SK-N-SH (cell line): Measurements from ENCODE around the gene CDH4. TPM values are rescaled to one million over a fixed set of nuclear protein-coding genes. Genes with fewer than 3 reads are reported as not detected.

ENCODE experiments used
- CTCF ChIA-PET: fragments of 300-600, 350-600 bp; formaldehyde crosslinking; extraction: SDS; loops from one replicate; lab custom pipeline; 2021; lab: Yijun Ruan, JAX
- POLR2A ChIA-PET: fragments of 350-600 bp; sonication (Branson Sonifier 250); formaldehyde crosslinking; extraction: SDS; loops from one replicate; lab custom pipeline; 2020; ENCODE audit warnings: antibody characterized with exemption, inconsistent platforms; lab: Yijun Ruan, JAX
- DNase-seq: peaks from one replicate; pipeline ENCODE4 v3.0.0; 2012
- H2AFZ ChIP-seq: fragments of 200-600 bp; sonication (generic); 2 replicates; pipeline ENCODE4 v1.8.1; 2016; ENCODE audit warnings: antibody characterized with exemption, mild to moderate bottlenecking, low read depth
- H3F3A ChIP-seq: fragments of 200-600 bp; sonication (generic); replicated peaks from 2 replicates; pipeline ENCODE3; 2016; ENCODE audit warnings: antibody characterized with exemption, mild to moderate bottlenecking; ENCODE audit not compliant: insufficient read depth
- H3K27ac ChIP-seq, 2 experiments: fragments of 200-500 bp in 1 of 2; fragments of 200-600 bp in 1 of 2; sonication (Bioruptor generic) in 1 of 2; sonication (generic), shearing (Covaris generic) in 1 of 2; 2 replicates each; pipeline versions ENCODE4 v1.5.1 to v1.6.1; 2014 to 2016; ENCODE audit warnings: low read depth in 2 of 2, inconsistent platforms in 1 of 2, low read length in 1 of 2, mild to moderate bottlenecking in 1 of 2, mixed read lengths in 1 of 2
- H3K27me3 ChIP-seq: fragments of 200-600 bp; sonication (generic), shearing (Covaris generic); 2 replicates; pipeline ENCODE4 v1.6.1; 2016; ENCODE audit warnings: mixed run types; ENCODE audit not compliant: insufficient read depth
- H3K36me3 ChIP-seq, 2 experiments: fragments of 200-500 bp in 1 of 2; fragments of 200-600 bp in 1 of 2; sonication (Bioruptor generic) in 1 of 2; sonication (generic) in 1 of 2; replicated peaks in 1 of 2; 2 replicates each; pipeline versions ENCODE3 to v1.5.1; 2014 to 2016; ENCODE audit warnings: low read length in 1 of 2, mild to moderate bottlenecking in 1 of 2; ENCODE audit not compliant: insufficient read depth in 2 of 2, control insufficient read depth in 1 of 2
- H3K4me1 ChIP-seq, 2 experiments: fragments of 200-500 bp in 1 of 2; fragments of 200-600 bp in 1 of 2; sonication (Bioruptor generic) in 1 of 2; sonication (generic), shearing (Covaris generic) in 1 of 2; 2 replicates each; pipeline versions ENCODE4 v1.5.1 to v1.6.1; 2014 to 2016; ENCODE audit warnings: low read depth in 1 of 2, low read length in 1 of 2, mixed run types in 1 of 2; ENCODE audit not compliant: insufficient read depth in 2 of 2, control insufficient read depth in 1 of 2
- H3K4me2 ChIP-seq: fragments of 200-600 bp; sonication (generic), shearing (Covaris generic); 2 replicates; pipeline ENCODE4 v1.6.1; 2017; ENCODE audit warnings: mixed run types
- H3K4me3 ChIP-seq, 2 experiments: fragments of 200-500 bp in 1 of 2; fragments of 200-600 bp in 1 of 2; sonication (Bioruptor generic) in 1 of 2; sonication (generic), shearing (Covaris generic) in 1 of 2; 2 replicates each; pipeline versions ENCODE4 v1.5.1 to v1.8.1; 2014 to 2016; ENCODE audit warnings: low read depth in 2 of 2, inconsistent platforms in 1 of 2, low read length in 1 of 2, mild to moderate bottlenecking in 1 of 2, mixed read lengths in 1 of 2, moderate library complexity in 1 of 2
- H3K79me2 ChIP-seq: fragments of 200-600 bp; sonication (generic); 2 replicates; pipeline ENCODE4 v1.8.1; 2017; ENCODE audit warnings: mild to moderate bottlenecking; ENCODE audit not compliant: insufficient read depth
- H3K9ac ChIP-seq: fragments of 200-600 bp; sonication (generic); 2 replicates; pipeline ENCODE4 v1.6.1; 2017; ENCODE audit warnings: mixed run types
- H3K9me2 ChIP-seq: fragments of 200-600 bp; sonication (generic); 2 replicates; pipeline ENCODE4 v1.6.1; 2017; ENCODE audit warnings: mixed run types
- H3K9me3 ChIP-seq: fragments of 200-600 bp; sonication (generic); 2 replicates; pipeline ENCODE4 v1.6.1; 2017; ENCODE audit warnings: mixed run types, mild to moderate bottlenecking, moderate library complexity
- H4K20me1 ChIP-seq: fragments of 200-600 bp; sonication (generic); 2 replicates; pipeline ENCODE4 v1.6.1; 2017; ENCODE audit warnings: mild to moderate bottlenecking, mixed run types; ENCODE audit not compliant: insufficient read depth
- CHD2 ChIP-seq: fragments of 150-350 bp; IDR thresholded peaks from 2 replicates; pipeline ENCODE4 v1.6.1; 2018; ENCODE audit warnings: low read length; ENCODE audit not compliant: partially characterized antibody
- CTCF ChIP-seq: fragments of 200-600 bp; sonication (generic); IDR thresholded peaks from 2 replicates; pipeline ENCODE4 v1.6.1; 2017; ENCODE audit warnings: antibody characterized with exemption, mild to moderate bottlenecking, moderate library complexity
- FOXJ3 ChIP-seq: sonication (generic); formaldehyde crosslinking; IDR thresholded peaks from 2 replicates; pipeline ENCODE4 v1.5.1; 2020; ENCODE audit warnings: mild to moderate bottlenecking, missing genetic modification reagents
- FOXM1 ChIP-seq: IDR thresholded peaks from 2 replicates; pipeline ENCODE4 v1.4.0; 2012; ENCODE audit warnings: low read depth, mild to moderate bottlenecking
- GABPA ChIP-seq: IDR thresholded peaks from 2 replicates; pipeline ENCODE4 v1.4.0; 2012; ENCODE audit warnings: low read depth, mild to moderate bottlenecking
- MEF2A ChIP-seq: IDR thresholded peaks from 2 replicates; pipeline ENCODE4 v1.4.0; 2012; ENCODE audit warnings: low read depth, borderline replicate concordance
- NRF1 ChIP-seq: IDR thresholded peaks from 2 replicates; pipeline ENCODE4 v1.6.1; 2012; ENCODE audit warnings: low read depth, mild to moderate bottlenecking, low read length
- PBX3 ChIP-seq: IDR thresholded peaks from 2 replicates; pipeline ENCODE4; 2012
- RAD21 ChIP-seq: IDR thresholded peaks from 2 replicates; pipeline ENCODE4 v1.6.1; 2012; ENCODE audit warnings: mild to moderate bottlenecking, low read length
- RCOR1 ChIP-seq: fragments of 150-350 bp; IDR thresholded peaks from 2 replicates; pipeline ENCODE4 v1.6.1; 2017; ENCODE audit warnings: antibody characterized with exemption, low read length
- SMC3 ChIP-seq: IDR thresholded peaks from 2 replicates; pipeline ENCODE4 v1.6.1; 2012; ENCODE audit warnings: low read depth, low read length, improper control_type of control experiment
- TCF12 ChIP-seq: IDR thresholded peaks from 2 replicates; pipeline ENCODE4 v1.4.0; 2012
- TEAD4 ChIP-seq: IDR thresholded peaks from 2 replicates; pipeline ENCODE4 v1.4.0; 2012; ENCODE audit warnings: mild to moderate bottlenecking, borderline replicate concordance; ENCODE audit not compliant: insufficient read depth
- USF1 ChIP-seq: IDR thresholded peaks from 2 replicates; pipeline ENCODE4 v1.4.0; 2012; ENCODE audit warnings: low read depth, borderline replicate concordance
- USF2 ChIP-seq: fragments of 150-350 bp; IDR thresholded peaks from 2 replicates; pipeline ENCODE4 v1.6.1; 2017; ENCODE audit warnings: antibody characterized with exemption, low read length, low read depth, borderline replicate concordance
- YY1 ChIP-seq: IDR thresholded peaks from 2 replicates; pipeline ENCODE4 v1.4.0; 2012; ENCODE audit warnings: low read depth, mild to moderate bottlenecking
- ZBTB33 ChIP-seq: IDR thresholded peaks from 2 replicates; pipeline ENCODE4 v1.4.0; 2012; ENCODE audit warnings: low read depth, borderline replicate concordance
- WGBS: methylation state at CpG from one replicate; pipeline ENCODE4 v1.1.6; 2017; ENCODE audit warnings: low lambda C conversion rate; 5-methylcytosine and 5-hydroxymethylcytosine counted together
- polyA plus RNA-seq, 3 experiments: library from polyadenylated mRNA; depleted of rRNA; stranded (reverse); fragments of >200 nt; gene quantifications; 2 replicates each; pipeline ENCODE4 v1.2.3, GENCODE V29; 2012

CDH4 gene
- not detected in 2 replicates for polyA plus RNA-seq (2012; rRNA removed)
- polyA plus RNA-seq (2012; cell fraction: cytosol; rRNA removed), result not detected in 2 replicates
- polyA plus RNA-seq (2012; cell fraction: nucleus; rRNA removed), result not detected in 2 replicates

GRCh38 chr20:61251529-61252393 lies at the start of gene CDH4:
CDH4 (plus strand) TSS chr20:61252261.
- Histone ChIP-seq H3K27me3 (no peaks in the 10 kb centered on the region), H3K36me3 (no peaks in the 10 kb centered on the region), H3K4me2 (no peak within 1 kb of the TSS), H3K9me3 (no peaks in the 10 kb centered on the region), H3K9ac (no peak within 1 kb of the TSS), H3K79me2 (no peaks in the 10 kb centered on the region), H3K9me2 (no peaks in the 10 kb centered on the region), H3K4me3 (no peak within 1 kb of the TSS), H3K27ac (no peak within 1 kb of the TSS), H2AFZ (no peak within 1 kb of the TSS), H4K20me1 (no peaks in the 10 kb centered on the region), H3K4me1 (no peaks in the 10 kb centered on the region), H3F3A (no peaks in the 10 kb centered on the region)
- no peak for TF ChIP-seq USF2
- TF ChIP-seq CHD2, result no peak
- TF ChIP-seq YY1, result no peak
- no peak for TF ChIP-seq GABPA
- no peak for TF ChIP-seq RCOR1
- no peak for TF ChIP-seq PBX3
- TF ChIP-seq MEF2A, result no peak
- TF ChIP-seq FOXJ3 (CRISPR knock-in tag), result no peak
- TF ChIP-seq USF1, result no peak
- no peak for TF ChIP-seq SMC3
- TF ChIP-seq RAD21, result no peak
- 23% methylated on average over 18 of the region's 78 CpGs for WGBS
- DNase-seq, result peak; percentile 63
- ChIA-PET CTCF (interaction anchor here (0.8 to 5.0 kb wide), 4 partner anchors 10 to 22 kb away, joined by 3 to 25 read pairs (median 18); no protein-coding TSS in a partner anchor), POLR2A (no interaction called here)

GRCh38 chr20:61203320-61203719 lies 48.7 kb upstream of the CDH4 start:
- no peak overlapping the region for H2AFZ ChIP-seq
- H3K36me3 ChIP-seq, result no peaks in the 10 kb centered on the region
- WGBS, result 12% methylated on average over 4 of the region's 5 CpGs
- H3K9ac ChIP-seq, result no peak overlapping the region
- ChIA-PET CTCF (interaction anchor here (1.2 kb wide), 1 partner anchor 26 kb away, joined by 5 read pairs; no protein-coding TSS in a partner anchor), POLR2A (no interaction called here)
- no peak overlapping the region for H3K27ac ChIP-seq
- H3K4me1 ChIP-seq, result no peaks in the 10 kb centered on the region
- no peaks in the 10 kb centered on the region for H3K9me2 ChIP-seq
- H3F3A ChIP-seq, result no peaks in the 10 kb centered on the region
- no peaks in the 10 kb centered on the region for H3K9me3 ChIP-seq
- no peaks in the 10 kb centered on the region for H4K20me1 ChIP-seq
- no peak for DNase-seq
- H3K79me2 ChIP-seq, result no peaks in the 10 kb centered on the region
- H3K27me3 ChIP-seq, result no peaks in the 10 kb centered on the region
- H3K4me3 ChIP-seq, result no peak overlapping the region
- H3K4me2 ChIP-seq, result no peak overlapping the region
- TF ChIP-seq CTCF (no peak), TEAD4 (no peak), ZBTB33 (no peak), FOXM1 (no peak), RAD21 (no peak), YY1 (no peak), TCF12 (no peak), USF1 (no peak), NRF1 (no peak)
